ENCODE measurements around the gene EPHB1.
"Not testable (repeated sequence)": the region's sequence is repeated elsewhere in the genome, so short reads cannot be mapped to it uniquely, and the experiment has no call there.

EPHB1 gene

DNA sequence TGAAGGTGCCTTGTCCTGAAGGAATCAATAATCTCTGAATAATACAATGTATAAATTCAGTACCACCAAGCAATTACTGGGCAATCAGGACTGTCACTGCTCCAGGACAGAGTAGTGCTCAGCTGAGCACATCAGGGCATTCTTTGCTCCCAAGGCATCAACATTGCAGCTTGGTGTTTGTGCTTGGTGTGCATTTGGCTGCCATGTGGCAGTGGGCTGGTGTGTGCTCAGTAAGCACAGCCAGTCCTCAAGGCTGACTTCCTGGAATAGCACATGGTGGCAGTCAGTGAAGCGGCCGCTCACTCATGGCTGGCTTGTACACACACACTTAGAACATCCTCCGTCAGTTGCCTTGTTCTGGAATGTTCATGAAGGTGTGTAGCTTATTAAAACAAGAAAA, 217.0 kb downstream of the EPHB1 start:
- DNase-seq: no peak

DNA sequence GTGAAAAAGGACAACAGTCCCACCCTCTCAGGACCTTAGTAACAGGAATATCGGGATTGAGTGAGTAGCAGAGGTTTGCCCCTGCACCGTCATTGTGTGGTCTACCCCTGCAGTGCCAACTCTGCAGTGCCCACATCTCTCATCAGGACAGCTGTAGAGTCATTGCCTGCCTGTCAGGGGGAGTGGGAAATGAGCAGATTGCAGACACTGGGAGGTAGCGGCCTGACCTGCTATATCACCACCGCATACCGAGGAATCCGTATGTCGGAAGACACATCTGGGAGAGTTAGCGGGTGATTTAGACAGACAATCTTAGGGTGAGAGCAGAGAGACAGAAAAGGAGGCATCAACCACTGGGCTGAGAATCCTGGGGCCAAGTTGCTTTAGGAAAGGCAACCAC, 218.1 kb downstream of the EPHB1 start:
- no peak for DNase-seq

DNA sequence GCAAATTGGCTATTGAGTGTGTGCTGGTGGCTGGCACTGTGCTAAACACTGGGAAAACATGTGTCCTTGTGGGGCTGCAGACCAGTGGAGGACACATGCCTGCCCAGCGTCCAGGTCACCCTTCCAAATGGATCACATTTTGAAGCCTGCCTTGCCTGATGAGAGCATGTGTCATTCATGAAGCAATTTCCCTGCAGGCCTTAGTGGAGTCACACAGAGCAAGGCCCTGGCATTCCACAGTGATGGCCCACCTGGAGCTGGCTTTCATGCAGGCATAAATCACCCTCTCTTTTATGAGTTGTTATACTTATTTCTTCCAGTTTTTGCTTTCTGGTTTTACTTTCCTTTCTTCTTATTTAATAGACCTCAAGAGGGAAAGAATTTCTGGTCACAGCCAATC, 219.5 kb downstream of the EPHB1 start:
- no peak for DNase-seq

DNA sequence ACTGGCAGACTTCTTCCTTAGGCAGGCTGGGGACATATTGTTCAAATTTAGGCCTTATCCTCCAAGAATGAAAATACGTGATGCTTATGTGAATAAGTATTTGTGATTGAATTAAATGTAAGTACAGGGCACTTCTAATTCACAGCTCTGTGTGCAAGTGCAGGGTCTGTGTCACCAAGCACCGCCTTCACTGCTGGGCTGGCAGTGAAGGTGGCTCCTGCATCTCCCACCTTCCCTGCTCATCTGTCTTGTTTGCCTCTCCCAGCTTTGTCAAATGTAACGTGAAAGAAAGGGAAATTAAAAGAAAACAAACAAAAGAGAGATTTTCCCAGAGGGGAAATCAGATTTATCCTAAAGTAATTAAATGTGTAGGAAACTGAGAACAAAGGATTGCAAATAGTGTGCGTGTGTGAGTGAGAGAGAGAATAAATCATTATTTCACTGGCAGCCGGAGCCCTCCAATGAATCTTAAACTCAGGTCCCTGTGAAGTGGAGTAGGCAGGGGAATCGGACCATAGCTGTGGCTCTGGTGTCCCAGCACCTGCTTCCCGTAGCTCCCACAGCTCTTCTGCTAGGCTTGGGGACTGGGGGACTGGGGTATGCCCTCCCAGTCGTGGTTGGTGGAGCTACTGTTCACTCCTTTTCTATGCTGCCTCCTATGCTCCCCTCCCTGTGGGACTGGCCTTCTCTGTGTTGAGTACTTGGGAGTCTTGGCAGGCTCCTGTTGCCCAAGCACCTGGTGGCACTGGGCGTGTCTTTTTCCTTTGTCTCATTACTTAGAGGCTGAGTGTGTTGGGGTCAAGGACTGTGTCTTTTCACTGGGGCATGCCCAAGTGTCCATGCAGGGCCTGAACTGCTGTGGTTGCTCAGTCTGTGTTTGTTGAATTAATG, 222.2 kb downstream of the EPHB1 start:
- no peak for DNase-seq

DNA sequence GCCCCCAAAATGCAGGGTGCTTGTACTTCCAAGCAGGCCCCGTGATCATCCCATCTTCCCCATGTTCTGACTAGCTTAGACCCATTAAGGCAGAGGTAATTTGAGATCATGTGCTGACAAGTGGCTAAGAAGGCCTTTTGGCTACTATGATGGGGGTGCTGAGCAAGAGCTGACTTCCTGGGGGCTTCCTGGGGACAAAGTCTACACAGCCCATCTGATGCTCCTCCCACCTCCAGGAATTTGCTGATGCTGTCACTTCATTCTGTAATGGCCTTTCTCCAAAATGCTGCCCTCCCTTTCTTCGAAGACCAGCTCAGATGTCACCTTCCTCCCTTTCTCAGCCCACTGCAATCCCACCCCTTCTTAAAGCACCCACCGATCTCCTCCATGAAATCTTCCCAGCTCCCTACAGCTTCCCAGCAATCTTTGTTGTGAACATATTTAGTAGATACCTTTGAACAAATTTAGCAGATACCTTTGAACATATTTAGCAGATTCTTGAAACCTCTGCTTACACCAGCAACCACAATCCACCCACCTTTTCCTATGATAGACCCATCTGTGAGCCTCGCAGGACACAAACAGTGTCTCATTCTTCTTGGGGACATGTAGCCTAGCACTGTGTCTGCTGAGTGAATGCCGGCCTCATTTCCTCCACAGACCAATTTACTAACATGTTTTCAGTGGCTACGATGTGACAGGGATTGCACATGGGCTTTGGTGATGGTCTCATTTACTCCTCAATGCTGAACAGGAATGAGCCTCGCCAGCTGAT, 223.3 kb downstream of the EPHB1 start:
- DNase-seq: no peak

DNA sequence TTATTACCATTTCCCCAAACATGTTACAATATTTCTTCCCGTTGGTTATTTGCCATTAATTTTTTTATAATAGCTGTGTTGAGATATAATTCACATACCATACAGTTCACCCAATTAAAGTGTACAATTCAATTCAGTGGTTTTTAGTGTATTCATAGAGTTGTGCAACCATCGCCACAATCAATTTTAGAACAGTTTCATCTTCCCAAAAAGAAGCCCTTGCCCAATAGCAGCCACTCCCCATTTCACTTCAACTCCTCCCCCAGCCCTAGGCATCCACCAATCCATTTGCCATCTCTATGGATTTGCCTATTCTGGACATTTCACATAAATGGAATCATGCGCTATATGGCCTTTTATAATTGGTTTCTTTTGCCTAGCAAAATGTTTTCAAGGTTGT, 225.1 kb downstream of the EPHB1 start:
- DNase-seq: no peak

DNA sequence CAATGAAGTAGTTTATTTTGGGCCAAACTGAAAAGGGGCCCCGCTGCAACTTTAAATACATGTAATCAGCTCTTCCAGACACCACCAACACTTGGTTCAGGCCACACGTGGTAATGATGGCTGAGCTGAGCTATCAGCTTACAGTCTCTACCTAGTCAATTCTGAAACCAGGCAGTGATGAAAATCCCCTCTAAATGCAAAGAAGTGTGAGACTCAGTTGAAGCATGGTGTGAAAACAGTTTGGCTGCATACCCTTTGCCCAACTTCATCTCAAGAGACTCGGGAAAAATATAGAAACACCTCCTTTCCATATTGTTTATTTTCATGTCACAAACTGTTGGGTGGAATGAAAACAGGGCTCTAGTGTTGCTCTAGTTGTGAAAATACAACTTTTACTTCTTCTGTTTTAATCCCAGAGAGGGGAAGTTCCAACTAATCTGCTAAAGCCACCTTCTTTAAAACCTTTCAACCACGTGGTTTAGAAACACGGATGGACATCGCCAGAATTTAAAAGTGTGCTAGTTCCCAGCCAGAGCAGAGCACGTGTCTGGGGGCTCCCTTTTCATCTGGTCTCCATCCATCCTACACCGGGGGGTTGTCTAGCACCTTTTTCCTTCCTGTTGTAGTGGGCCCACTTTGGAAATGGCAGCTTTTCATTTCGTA, 229.1 kb downstream of the EPHB1 start:
- no peak for DNase-seq

DNA sequence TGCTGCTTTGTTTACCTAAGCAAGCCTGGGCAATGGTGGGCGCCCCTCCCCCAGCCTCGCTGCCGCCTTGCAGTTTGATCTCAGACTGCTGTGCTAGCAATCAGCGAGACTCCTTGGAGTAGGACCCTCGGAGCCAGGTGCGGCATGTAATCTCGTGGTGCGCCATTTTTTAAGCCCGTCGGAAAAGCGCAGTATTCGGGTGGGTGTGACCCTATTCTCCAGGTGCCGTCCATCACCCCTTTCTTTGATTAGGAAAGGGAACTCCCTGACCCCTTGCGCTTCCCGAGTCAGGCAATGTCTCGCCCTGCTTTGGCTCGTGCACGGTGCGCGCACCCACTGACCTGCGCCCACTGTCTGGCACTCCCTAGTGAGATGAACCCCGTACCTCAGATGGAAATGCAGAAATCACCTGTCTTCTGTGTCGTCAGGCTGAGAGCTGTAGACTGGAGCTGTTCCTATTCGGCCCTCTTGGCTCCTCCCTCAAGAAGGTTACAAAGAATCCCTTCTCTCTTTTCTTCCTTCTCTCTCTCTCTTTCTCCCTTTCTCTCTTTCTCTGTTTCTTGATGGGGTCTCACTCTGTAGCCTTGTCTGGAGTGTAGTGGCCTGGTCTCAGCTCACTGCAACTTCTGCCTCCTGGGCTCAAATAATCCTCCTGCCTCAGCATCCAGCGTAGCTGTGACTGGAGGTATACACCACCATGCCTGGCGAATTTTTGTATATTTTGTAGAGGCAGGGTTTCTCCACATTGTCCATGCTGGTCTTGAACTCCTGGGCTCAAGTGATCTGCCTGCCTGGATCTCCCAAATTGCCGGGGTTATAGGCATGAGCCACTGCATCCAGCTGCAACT, 235.9 kb downstream of the EPHB1 start:
- not testable (repeated sequence) for DNase-seq

DNA sequence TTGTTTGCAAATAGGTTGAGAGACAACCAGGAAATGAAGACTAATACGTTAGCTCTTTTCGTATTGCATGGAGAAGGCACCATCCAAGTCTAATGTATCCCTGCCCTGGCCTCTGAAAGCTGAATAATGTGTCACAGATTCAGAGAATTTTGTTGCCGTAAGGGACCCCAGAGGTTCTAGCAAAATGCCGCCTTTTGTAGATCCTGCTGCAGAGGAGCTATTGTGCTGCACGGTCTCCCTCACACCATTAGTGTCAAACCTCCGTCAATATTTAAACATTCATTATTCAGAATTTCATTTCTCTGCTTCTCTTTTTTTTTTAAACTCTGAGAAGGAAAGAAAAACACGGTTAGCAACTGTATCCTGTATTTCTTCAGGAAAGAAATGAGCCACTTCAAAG, 238.7 kb downstream of the EPHB1 start:
- DNase-seq: no peak

DNA sequence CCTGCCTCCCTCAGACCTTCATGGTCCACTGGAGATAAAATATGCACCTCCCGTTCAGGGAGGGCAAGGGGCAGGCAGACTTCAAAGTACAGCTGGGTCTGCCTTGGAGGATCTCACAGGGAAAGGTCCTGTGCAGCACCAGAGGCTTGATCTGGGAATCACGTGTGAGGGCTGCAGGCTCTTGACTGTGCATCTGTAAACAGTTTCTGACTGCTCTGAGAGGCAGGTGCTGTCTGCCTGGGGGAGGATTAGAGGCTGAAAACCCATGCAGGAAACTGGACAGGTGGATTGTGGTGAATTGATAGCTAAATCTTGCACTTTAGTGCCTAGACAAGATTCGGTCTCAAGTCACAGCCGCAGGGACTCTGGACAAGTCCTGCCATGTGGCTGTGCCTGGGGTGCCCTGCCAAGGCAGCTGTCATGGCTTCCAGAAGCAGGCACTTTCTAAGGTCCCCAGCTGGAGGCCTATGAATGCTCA, 239.3 kb downstream of the EPHB1 start:
- no peak for DNase-seq

DNA sequence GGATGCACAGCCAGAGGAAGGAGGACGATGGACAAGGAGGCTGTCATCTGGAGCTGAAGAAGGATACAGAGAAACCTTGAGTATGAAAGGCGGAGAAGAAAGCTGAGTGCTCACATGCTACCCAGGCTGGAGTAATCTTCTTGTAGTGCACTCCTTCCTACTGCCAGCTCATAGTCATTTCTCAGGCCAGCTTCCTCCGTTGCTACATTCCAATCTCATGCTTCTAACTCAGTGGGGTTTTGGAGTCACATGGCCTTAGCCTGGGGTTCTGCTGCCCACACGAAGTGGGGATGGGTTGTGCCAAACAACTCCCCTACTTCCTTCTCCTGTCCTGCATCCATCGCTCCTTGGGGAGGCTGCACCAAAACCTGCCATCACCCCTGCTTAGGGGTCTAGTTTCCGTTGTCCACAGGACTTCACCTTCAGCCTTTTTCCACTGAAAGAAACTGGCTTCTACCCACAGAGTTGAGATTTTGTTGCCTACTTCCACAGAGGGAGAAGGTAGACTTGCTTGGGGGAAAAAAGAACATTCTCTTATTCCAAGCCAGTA, 239.9 kb downstream of the EPHB1 start:
- no peak for DNase-seq

DNA sequence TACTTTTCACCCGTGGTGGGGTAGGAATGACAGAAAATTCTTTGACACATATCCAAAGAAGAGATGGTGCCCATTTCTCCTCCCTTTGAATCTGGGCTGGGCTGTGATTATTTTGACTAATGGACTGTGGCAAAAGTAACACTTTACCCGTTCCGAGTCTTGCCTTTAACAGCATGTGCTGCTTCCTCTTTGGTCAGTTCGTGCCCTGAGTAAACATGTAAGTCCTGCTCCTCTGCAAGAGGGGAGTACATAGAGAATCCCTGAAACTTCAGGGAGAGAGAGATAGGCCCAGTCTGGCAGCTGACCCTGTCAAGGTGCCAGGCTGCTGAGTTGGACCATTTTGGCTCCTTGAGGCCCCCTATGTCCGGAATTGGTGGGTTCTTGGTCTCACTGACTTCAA, 243.1 kb downstream of the EPHB1 start:
- DNase-seq: no peak

DNA sequence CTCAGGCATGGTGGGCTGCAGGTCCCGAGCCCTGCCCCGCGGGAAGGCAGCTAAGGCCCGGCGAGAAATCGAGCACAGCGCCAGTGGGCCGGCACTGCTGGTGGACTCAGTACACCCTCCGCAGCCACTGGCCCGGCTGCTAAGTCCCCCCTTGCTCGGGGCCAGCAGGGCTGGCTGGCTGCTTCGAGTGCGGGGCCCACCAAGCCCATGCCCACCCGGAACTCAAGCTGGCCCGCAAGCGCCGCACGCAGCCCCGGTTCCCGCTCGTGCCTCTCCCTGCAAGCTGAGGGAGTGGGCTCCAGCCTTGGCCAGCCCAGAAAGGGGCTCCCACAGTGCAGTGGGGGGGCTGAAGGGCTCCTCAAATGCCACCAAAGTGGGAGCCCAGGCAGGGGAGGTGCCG, 244.5 kb downstream of the EPHB1 start:
- not testable (repeated sequence) for DNase-seq

DNA sequence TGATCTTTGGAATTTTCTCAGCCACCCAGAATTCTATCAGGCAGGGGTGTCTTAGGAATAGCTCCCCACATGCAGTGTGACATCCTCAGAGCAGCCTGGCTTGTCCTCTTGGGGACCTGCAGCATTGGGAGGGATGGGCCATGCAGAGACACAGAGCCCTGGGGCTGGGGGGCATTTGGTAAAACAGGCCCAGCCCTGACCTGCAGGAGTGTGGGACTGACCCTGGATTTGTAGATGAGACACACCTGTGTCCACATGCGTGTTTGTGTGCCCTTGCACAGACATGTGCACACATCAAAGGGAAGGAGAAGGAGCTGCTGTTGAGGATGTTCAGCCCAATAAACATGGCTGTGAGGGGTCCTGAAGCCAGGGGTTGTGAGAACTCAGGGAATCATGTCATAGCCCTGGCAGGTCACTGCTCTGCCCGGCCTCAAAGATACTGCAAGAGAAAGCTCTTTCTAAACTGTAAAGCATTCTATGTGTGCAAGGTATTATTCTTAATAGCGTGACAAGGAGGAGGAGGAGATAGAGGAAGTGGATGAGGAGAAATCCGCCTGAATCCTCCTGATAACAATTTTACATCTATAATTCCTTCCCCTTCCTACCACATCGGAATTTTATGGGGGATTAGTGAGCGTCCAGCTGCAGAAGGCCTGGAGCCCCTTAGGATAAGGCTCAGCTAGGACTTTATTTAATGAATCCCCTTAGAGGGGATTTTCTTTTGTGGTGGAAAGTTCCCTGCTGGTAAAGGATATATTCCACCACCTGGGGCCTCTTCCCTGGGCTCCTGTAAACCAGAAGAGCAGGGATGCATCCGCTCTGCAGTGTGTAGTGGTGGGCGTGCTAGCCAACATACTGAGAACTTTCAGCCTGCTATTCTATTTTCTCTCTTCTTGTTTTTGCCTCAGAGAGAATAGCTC, 245.5 kb downstream of the EPHB1 start:
- DNase-seq: no peak

DNA sequence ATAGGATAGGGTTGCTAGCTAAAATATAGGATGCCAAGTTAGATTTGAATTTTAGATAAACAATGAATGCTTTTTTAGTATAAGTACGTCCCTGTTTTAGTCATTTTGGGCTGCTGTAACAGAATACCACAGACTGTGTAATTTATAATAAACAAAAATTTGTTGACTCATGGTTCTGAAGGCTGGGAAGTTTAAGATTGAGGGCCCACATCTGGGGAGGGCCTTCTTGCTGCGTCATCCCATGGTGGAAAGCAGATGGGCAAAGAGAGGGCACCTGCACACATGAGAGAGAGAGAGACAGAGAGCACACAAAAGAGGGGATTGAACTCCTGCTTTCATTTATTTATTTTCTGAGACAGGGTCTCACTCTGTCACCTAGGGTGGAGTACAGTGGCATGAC, 246.5 kb downstream of the EPHB1 start:
- no peak for DNase-seq

DNA sequence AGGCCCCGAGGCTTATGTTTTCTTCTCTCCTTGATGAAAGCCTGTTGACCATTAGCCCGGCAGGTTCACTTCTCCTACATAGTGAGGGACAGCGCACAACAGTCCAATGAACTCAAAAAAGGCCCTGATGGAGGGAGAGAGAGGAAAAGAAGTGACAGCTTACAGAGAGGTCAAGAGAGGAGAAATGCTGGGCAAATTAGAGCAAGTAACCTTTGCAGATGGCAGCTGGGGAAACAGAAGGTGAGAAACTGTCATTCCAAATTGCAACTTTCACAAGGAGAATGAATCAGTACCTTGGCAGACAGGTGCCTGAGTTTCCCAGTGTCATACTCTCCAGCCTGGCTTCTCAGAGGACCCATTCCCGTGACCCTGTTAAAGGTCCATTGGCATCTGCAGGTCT, 252.0 kb downstream of the EPHB1 start:
- no peak for DNase-seq

DNA sequence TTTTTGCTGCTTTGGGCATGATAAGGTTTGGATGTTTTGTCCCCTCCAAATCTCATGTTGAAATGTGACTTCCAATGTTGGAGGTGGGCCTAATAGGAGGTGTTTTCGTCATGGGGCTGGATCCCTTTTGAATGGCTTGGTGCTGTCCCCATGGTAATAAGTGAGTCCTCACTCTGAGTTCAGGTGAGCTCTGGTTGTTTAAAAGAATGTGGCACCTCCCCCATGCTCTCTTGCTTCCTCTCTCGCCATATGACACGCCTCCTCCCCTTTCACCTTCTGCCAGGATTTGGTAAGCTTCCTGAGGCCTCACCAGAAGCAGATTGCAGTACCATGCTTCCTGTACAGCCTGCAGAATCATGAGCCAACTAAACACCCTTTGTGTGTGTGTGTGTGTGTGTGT, 255.5 kb downstream of the EPHB1 start:
- DNase-seq: no peak

DNA sequence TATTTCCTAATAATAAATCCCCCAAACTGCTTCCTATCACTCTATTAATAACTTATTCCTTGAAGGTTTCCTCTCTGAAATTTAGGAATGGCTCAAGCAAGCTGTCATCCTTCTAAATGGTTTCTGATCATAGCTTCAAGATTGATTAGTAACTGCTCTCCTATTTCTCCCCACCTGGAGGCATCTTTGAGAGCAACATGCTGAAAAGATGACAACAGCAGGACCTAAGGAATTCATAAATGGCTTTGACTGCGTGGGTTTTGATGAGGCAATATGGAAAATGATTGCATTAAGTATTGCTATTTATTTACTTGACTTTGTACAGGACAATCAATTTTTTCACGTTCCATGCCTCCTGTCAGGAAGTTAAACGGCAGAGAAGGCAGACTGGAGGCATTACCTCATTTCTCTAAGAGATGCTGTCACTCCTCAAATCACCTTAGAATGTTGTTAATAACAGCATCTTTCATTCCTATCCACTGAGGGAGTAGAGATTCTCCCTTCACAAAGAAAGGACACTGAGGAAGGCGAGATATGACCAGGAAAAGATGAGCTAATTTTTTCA, 256.4 kb downstream of the EPHB1 start:
- no peak for DNase-seq

DNA sequence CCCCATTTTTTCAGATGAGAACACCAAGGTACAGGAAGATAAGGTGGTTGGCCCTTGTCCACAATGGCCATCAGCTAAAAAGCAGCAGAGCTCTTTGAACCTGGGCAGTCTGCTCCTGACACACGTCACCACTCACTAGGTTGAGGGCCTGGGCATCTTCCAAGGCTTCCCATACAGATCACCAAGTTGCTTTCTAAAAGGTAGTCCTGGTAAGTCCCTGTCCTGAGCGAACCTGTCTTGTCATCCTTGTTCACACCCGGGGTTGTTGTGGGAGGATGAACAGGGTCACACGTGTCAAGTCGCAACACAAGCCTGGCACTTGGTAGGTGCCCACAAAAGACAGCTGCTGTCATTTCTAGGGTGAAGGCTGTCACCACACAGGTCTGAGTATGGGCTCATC, 260.4 kb downstream of the EPHB1 start:
- DNase-seq: no peak

DNA sequence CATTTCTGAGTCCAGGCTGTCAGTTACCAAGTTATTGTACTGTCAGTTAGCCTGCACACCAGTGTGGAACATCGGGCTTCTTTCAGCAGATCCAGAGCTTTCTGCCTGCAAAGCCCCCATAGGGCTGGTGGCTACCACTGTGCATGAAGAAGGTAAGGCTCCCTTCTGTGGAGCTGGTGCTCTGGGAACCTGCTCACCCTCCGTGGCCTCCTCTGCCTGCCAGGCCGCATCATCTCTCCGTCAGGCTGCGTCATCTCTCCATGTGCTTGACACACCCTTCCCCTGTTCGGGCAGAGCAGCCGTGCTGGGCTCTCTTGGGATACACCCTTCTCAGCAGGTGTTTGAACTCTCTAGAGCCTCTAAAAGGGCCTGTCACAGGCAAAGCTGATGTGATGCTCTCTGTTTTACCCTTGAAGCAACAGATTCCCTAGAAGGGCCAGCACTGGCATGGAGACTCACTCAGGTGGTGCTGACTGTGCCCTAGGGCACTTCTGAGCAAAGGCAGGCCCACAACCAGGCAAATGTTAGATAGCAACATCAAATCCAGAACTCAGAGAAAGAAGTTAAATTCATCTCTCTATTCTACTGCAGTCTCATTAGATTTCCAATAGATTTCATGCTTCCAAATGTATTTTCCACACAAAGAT, 261.1 kb downstream of the EPHB1 start:
- no peak for DNase-seq

All from CD4-positive, alpha-beta T cell treated with Interleukin-17A for 4 hours (primary cell).